Activated T-cell treated with anti-CD3 and anti-CD28 coated beads for 1 hour (primary cell): ENCODE measurements around the gene ZNF76.
"Not testable (repeated sequence)": the region's sequence is repeated elsewhere in the genome, so short reads cannot be mapped to it uniquely, and the experiment has no call there.

Source experiments
- DNase-seq: peaks from one replicate; pipeline ENCODE4 v3.0.0-alpha.2; 2020; ENCODE audit warnings: low read depth

Gene ZNF76

DNA sequence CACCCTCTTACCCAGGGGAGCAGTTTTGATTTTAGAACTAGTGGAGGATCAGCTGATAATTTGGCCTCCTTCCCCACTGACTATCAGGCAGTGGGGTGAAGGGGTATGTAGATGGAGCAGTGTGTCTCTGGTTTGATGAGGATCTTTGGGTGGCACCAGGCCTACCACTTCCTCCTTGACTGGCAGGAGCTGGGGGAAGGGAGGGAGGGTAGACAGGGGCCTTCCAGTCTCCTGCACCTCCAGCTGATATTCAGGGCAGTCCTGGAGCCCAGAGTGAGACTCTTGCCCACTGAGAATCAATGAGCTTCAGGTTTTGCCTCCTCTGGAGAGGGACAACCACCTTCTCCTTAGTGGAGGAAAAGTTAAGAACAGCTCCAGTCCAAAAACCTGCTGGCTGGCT, 41.3 kb downstream of the ZNF76 start:
- DNase-seq = peak; percentile 45

DNA sequence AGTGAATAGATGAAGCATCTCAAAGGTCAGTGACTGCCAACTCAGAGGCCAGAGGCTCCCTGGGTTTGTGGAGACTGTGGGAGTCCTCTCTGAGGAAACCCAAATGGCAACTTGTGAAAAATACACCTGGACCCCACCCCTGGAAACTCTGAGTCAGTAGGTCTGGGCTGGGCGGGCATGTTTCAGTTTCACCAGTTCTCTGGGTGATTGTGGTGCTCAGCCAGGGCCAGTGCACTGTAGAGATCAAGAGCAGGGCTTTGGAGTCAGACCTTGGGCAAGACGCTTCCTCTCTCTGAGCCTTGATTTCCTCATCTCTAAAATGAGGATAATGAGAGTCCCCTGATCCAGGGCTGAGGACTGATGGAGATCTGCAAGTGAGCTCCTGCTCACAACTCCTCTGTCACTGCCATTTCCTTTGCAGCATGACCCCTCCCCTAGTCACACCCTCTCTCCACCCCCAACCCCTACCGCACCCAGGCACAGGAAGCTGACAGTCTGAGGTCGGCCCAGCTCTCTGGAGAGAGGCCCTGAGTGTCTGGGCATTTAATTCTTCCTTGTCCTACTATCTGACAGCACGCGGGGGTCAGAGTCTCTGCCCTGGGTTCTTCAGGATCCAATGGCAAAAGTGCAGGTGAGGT, 43.2 kb downstream of the ZNF76 start:
- DNase-seq = peak; percentile 75

DNA sequence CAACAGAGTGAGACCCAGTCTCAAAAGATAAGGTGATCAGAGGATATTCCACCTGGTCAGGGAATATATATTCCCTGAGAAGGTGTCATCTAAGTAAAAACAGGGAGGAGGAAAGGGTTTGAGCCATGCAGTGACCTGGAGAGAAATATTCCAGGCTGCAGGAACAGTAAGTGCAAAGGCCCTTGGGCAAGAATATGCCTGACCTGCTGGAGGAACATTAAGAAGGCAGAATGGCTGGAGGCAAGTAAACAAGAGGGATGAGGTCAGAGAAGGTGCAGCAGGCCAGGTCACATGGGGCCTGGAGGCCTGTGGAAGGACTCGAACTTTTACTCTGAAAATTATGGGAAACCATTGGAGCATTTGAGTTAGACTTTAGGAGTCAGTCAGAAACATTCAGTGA, 44.8 kb downstream of the ZNF76 start:
- no peak for DNase-seq

DNA sequence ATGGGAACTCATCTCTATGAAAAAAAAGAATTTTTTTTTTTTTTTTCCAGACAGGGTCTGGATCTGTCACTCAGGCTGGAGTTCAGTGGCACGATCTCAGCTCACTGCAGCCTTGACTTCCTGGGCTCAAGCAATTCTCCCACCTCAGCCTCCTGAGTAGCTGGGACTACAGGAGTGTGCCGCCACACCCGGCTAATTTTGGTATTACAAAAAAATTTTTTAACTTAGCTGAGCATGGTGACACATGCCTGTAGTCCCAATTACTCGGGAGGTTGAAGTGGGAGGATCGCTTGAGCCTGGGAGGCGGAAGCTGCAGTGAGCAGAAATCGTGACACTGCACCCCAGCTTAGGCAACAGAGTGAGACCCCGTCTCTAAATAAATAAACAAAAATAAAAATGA, 45.6 kb downstream of the ZNF76 start:
- no peak for DNase-seq

DNA sequence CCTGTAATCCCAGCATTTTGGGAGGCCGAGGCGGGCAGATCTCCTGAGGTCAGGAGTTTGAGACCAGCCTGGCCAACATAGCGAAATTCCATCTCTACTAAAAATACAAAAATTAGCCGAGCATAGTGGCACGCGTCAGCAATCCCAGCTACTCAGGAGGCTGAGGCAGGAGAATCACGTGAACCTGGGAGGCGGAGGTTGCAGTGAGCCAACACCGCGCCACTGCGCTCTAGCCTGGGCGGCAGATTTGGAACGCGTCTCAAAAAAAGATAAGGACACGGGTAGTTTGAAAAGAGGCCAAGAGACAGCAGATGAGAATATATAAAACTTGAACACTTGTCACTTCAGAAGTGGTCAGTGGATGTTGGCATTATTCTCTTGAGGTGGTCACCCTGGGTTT, 47.6 kb downstream of the ZNF76 start:
- not testable (repeated sequence) for DNase-seq

DNA sequence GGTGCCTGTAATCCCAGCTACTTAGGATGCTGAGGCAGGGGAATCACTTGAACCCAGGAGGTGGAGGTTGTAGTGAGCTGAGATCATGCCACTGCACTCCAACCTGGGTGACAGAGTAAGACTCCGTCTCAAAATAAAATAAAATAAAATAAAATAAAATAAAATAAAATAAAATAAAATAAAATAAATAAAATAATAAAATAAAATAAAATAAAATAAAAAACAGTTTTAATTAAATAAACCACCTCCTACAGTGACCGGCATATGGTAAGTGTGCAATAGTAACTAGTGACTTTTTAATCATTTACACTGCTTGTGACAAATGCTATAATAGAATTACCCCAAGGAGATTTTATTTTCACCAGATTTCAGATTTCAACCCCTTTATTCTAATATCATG, 49.0 kb downstream of the ZNF76 start:
- not testable (repeated sequence) for DNase-seq

DNA sequence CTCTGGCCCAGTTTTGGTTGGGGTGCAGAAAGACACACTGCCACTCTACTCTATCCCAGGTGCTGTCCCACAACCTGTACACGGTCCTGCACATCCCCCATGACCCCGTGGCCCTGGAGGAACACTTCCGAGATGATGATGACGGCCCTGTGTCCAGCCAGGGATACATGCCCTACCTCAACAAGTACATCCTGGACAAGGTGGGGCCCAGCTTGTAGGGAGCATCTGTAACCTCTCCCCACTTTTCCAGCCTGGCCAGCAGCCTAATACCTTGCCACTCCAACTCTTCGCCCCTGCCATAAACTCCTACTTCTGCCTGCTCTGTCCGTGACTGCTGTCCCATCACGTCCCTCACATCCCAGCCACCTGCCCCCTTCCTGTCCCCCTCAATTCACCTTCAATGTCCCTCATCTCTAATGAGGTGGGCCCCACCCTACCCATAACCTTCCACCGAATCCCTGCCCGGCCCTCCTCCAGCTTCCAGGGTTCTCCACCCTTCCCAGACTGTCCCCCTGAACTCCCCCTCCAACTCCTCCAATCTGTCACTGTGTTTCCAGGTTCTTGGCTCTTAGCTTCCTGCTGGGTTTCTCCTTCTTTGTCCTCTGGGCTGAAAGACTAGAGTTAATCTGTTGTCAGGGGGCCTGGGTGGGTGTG, 50.2 kb downstream of the ZNF76 start:
- no peak for DNase-seq

DNA sequence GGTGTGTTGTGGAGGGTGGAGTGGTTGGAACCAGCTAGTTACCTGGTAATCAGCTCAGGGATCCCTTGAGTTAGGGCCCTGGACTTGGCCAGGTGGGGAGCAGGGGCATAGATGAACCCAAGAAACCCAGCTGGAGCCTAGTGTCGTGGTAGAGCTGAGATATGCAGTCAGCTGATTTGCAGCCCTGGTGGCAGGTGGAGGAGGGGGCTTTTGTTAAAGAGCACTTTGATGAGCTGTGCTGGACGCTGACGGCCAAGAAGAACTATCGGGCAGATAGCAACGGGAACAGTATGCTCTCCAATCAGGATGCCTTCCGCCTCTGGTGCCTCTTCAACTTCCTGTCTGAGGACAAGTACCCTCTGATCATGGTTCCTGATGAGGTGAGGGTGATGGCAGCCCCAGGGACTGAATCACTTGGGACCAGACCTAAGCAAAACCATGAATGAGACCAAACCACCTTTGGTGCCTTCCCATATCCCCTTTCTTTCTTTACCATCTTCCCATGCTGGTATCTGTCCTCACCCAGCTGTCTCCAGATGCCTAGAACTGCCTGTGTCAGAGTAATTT, 50.8 kb downstream of the ZNF76 start:
- no peak for DNase-seq

DNA sequence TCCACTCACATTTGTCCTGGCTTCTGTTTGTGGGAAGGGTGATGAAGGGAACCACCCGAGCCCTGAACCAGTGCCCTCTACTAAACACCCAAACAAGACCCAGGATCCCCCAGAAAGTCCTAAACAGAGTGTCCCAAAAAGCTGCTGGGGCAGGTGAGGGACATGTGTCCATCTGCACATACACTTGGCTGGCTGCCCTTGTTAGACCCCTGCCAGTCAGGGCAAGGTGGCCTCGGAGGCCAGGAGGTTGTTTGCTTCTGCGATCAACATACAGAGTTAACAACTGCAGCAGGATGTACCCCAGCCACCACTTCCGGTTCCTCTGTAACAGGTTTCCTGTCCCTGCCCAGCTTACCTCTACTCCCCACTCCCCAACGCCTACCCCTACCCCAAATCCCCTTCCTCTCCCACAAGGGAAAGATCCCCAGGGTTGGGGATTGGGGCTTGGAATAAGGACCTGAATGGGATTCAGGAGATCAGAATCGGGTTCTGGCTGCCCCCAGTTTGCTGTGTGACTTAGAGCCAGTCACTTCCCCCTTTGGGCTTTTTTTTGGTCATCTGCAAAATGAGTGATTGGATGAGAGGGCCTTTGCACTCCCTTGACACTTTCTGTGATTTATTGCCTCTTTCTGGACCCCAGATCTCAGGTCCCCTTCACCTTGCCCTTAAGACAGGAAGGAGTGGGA, 52.0 kb downstream of the ZNF76 start:
- peak; percentile 38 for DNase-seq

DNA sequence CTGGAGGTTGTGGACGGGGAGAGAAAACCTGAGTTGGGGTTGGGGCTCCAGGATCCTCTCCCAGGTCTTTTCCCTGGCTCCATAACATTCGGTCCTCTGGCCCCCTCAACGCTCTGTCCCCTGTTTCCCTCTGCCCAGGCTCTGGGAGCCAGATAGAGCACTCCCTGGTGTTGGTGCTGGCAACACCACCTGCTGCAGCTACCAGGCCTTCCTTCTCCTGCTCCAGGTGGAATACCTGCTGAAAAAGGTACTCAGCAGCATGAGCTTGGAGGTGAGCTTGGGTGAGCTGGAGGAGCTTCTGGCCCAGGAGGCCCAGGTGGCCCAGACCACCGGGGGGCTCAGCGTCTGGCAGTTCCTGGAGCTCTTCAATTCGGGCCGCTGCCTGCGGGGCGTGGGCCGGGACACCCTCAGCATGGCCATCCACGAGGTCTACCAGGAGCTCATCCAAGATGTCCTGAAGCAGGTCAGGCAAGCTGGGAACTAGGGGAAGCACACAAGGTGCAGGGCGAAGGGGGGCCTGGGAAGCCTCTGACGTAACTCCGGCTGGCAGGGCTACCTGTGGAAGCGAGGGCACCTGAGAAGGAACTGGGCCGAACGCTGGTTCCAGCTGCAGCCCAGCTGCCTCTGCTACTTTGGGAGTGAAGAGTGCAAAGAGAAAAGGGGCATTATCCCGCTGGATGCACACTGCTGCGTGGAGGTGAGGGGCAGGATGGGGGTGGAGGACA, 52.7 kb downstream of the ZNF76 start:
- no peak for DNase-seq

DNA sequence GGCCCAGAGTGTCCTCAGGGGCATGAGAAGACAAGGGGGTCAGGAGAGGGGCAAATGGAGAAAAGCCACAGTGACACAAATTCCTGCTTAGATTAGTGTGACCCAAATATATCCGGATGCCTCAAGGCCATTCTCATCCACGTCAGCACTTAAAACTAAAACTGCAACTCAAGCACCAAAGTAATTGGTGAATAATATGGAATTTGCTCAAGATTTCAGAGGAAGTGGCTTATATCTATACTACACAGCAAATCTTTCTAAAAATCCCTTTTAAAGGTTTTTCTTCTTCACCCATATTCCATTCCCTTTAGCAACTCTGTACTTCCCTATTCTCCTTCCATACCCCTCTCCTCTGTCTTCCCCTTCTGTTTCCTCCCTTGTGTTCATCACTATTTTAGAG, 53.3 kb downstream of the ZNF76 start:
- no peak for DNase-seq

DNA sequence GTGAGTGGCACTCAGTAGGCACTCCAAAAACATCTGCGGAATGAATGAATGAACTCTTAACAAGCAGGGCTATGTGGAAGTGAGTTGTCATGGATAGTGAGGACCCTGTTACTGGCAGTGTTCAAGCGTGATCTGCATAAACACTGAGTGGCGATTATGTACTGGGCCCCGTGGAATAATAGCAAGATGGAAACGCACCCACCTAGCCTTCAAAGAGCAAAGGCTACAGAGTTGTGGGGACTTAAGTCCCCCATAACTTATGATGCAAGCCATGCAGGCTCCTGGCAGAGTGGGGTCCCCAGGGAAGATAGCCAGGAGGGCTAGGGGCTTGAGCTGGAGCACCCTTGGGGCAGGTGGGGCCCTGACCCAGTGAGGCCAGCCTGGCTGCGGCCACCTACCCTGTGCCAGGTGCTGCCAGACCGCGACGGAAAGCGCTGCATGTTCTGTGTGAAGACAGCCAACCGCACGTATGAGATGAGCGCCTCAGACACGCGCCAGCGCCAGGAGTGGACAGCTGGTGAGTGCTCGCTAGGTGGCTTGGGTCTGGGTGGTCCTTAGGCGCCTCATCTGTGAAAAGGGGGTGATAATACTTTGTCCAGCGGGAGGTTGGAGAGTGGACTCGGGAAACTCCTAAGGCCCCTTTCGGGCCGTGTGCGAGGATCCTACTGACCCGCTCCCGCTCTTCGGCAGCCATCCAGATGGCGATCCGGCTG, 58.1 kb downstream of the ZNF76 start:
- no peak for DNase-seq

DNA sequence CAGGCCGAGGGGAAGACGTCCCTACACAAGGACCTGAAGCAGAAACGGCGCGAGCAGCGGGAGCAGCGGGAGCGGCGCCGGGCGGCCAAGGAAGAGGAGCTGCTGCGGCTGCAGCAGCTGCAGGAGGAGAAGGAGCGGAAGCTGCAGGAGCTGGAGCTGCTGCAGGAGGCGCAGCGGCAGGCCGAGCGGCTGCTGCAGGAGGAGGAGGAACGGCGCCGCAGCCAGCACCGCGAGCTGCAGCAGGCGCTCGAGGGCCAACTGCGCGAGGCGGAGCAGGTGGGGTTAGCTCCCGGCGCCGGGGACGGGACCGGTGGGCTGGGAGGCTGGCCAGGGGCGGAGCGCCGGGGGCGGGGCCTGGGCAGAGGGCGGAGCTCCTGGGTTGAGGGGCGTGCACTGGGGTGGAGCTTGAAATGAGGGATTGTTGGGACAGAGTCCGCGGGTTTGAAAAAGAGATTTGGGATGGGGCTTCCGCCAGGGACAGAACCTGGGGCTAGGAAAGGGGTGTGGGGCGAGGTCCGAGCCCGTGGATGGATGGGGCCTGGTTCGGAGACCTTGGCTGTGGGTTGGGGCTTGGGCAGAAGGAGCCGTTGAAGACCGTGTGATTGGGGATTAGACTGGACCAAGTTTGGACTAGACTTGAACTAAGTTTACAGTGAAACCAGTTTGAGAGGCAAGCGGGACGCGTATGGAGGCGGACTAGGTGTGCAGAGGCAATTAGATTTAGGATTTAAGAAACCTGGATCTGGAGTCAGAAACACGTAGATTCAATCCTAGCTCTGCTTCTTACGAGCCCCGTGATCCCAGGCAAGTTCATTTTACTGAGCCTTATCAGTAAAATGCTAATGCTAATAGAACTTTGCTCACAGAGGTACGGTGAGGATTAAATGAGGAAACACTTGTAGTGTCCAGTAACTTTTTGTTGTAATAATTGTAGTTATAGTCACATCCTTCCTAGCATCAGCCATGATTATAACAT, 58.9 kb downstream of the ZNF76 start:
- no peak for DNase-seq

DNA sequence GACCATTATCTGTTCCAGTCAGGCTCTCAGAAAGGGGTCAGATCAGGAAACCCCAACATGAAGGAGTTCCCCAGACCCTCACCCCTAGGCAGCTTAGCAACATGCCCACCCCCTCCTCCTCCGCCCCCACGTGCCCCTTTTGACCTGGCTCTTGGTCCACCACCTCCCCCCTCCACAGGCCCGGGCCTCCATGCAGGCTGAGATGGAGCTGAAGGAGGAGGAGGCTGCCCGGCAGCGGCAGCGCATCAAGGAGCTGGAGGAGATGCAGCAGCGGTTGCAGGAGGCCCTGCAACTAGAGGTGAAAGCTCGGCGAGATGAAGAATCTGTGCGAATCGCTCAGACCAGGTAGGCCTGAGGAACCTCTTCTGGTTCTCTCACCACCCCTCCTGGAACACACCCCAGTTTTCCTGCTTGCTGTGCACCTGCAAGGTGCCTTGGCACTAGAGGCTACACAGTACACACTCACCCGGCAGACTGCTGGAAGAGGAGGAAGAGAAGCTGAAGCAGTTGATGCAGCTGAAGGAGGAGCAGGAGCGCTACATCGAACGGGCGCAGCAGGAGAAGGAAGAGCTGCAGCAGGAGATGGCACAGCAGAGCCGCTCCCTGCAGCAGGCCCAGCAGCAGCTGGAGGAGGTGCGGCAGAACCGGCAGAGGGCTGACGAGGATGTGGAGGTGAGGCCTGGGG, 60.0 kb downstream of the ZNF76 start:
- DNase-seq = no peak

DNA sequence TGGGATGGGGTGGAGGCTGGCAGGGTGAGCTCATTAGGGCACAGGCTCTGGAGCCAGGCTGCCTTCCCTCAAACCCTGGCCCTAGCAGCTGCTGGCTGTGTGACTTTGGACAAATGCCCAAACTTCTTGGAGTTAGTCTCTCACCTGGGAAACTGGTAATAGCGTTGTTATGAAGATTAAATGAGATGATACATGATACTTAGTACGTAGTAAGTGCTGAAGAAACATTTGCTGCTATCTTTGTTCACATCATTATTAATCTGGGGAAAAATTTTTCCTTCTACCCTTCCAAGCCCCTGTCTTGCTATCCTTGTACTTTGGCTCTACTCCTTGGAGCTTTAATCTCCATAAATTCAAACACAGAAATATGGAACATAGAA, 60.5 kb downstream of the ZNF76 start:
- no peak for DNase-seq

DNA sequence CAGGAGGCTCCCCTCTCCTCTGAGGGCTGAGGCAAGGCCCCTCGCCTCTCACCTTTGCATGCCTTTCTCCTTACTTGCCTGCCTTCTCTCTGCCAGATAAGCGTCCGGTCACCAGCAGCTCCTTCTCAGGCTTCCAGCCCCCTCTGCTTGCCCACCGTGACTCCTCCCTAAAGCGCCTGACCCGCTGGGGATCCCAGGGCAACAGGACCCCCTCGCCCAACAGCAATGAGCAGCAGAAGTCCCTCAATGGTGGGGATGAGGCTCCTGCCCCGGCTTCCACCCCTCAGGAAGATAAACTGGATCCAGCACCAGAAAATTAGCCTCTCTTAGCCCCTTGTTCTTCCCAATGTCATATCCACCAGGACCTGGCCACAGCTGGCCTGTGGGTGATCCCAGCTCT, 61.6 kb downstream of the ZNF76 start:
- DNase-seq = no peak

DNA sequence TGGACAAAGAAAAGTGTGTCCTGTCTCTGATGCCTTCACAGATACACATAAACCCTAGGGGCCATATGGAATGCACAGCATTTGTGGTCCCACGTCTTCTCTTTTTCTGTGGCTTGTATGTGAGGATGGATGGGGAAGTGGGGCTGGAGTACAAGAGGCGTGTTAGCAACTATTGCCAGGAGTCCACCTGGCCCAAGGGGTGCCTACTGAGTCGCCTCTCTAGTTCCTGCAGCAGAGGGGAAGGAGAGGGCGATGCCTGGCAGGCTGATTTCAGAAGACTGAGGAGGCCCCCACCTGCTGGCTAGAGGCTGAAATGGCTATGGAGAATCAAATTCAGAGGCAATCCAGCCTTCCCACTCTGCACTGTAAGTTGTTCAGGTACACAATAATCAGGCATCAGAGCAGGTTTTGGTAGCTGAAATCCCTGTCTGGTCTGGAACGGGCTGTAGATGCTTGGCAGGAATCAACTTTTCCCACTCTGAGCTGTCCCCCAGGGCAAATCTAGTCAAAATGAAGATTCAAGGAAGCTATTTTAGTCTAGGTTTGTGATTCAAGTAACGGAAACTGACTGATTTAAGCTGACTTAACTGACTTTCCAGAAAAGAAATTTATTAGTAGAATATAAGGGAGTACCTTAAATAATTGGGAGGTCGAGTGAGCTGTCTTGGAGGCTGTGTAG, 68.0 kb downstream of the ZNF76 start:
- peak; percentile 66 for DNase-seq

DNA sequence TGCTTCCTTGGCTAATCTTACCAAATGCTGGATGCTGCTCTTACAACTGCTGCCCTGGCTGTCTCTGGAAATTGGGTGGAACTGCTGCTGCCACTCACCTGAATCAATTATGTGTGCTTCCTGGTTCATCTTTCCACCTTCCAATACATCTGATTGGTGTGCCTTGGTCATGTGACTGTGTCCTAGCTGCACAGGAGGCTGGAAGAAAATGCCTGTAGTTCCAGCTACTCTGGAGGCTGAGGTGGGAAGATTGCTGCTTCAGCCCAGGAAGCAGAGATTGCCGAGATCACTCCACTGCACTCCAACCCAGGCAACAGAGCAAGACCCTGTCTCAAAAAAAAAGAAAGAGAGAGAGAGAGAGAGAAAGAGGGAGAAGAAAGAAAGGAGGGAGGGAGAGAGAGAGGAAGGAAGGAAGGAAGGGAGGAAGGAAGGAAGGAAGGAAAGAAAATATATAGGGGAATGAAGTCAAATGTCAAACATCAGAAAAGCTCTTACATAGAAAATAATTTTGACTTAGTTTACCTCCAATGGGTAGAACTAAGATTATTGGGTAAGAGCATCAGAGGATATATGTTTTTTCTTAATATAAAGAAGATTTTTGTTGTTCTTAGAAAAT, 68.7 kb downstream of the ZNF76 start:
- DNase-seq = no peak

DNA sequence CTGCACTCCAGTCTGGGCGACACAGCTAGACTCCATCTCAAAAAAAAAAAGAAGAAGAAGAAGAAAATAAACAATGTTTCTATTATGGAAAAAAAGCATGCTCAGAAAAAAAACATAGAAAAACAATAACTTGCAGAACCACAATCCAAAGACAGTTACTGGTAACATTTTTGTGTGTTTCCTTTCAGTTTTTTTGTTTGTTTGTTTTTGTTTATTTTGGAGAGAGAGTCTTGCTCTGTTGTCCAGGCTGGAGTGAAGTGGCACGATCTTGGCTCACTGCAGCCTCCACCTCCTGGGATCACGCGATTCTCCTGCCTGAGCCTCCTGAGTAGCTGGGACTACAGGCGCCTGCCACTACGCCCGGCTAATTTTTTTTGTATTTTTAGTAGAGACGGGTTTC, 69.4 kb downstream of the ZNF76 start:
- not testable (repeated sequence) for DNase-seq
